ENCODE data around the gene PEF1. TPM values are rescaled to one million over a fixed set of nuclear protein-coding genes. Genes with fewer than 3 reads are reported as not detected.
A peak's percentile ranks its signal among the peaks of the same experiment; 100 is the strongest.

PEF1 gene
- polyA plus RNA-seq, 1 donor (not counting 4 experiments of a cell fraction or from before 2014, with no cell fraction given): 72.2 TPM

GRCh38 chr1:31645274-31645568 is 545 bp upstream of the PEF1 start:
- Histone ChIP-seq H3K9ac (ENCODE audit: control insufficient read depth, extremely low read depth, insufficient read depth, low read length) (peak overlapping the region; percentile 99), H3K9me1 (ENCODE audit: control insufficient read depth, extremely low read depth, insufficient read depth, low read length) (no peaks in the 10 kb centered on the region), H3K4me1 (ENCODE audit: control insufficient read depth, extremely low read depth, insufficient read depth, low read length) (peaks cover 37% of the 10 kb centered on the region), H3K4me2 (ENCODE audit: control insufficient read depth, extremely low read depth, insufficient read depth, low read depth, low read length) (peak overlapping the region; percentile 98), H3K9me3 (ENCODE audit: control insufficient read depth, low read depth, low read length) (no peaks in the 10 kb centered on the region), H4K20me1 (ENCODE audit: control insufficient read depth, extremely low read depth, insufficient read depth, low read length) (no peaks in the 10 kb centered on the region), H3K79me2 (ENCODE audit: control insufficient read depth, insufficient read depth, low read length) (peaks cover 40% of the 10 kb centered on the region), H3K27ac (ENCODE audit: control insufficient read depth, insufficient read depth, low read length) (peak overlapping the region; percentile 99), H3K4me3 (ENCODE audit: control insufficient read depth in 2 of 3, extremely low read depth in 1 of 3, insufficient read depth in 2 of 3, low read depth in 1 of 3, low read length in 3 of 3) (peak overlapping the region; percentile 71 to 99 (median 92)), H3K27me3 (ENCODE audit: control insufficient read depth, extremely low read depth, insufficient read depth, low read length) (no peaks in the 10 kb centered on the region), H2AFZ (ENCODE audit: control insufficient read depth, low read length) (peak overlapping the region; percentile 91), H3K36me3 (ENCODE audit: control insufficient read depth in 2 of 2, extremely low read depth in 1 of 2, insufficient read depth in 2 of 2, low read length in 2 of 2) (peaks cover 0 to 21% of the 10 kb centered on the region in 2 experiments)
- FAIRE-seq: no peak
- DNase-seq (ENCODE audit: low read depth, low spot score): no peak
- dilution Hi-C loops (cut with MboI; ENCODE audit: extremely low pct_ligation_motif_present, low sequenced_read_pairs): no loop called here
- TF ChIP-seq EZH2 (IDR thresholded peaks at IDR 0.05; ENCODE audit: low read length) (no peak), CTCF (optimal IDR thresholded peaks at IDR 0.05 in 1 of 3, IDR thresholded peaks at IDR 0.05 in 1 of 3, conservative IDR thresholded peaks at IDR 0.05 in 1 of 3; ENCODE audit: extremely low read depth in 1 of 3, insufficient read depth in 2 of 3, low read length in 3 of 3) (no peak)

GRCh38 chr1:31643976-31644559 is 608 bp downstream of the PEF1 start:
- Histone ChIP-seq H3K9ac (ENCODE audit: control insufficient read depth, extremely low read depth, insufficient read depth, low read length) (peak overlapping the region; percentile 99), H3K4me3 (ENCODE audit: control insufficient read depth in 2 of 3, extremely low read depth in 1 of 3, insufficient read depth in 2 of 3, low read depth in 1 of 3, low read length in 3 of 3) (peak overlapping the region; percentile 71 to 99 (median 92)), H3K4me2 (ENCODE audit: control insufficient read depth, extremely low read depth, insufficient read depth, low read depth, low read length) (peak overlapping the region; percentile 100), H3K4me1 (ENCODE audit: control insufficient read depth, extremely low read depth, insufficient read depth, low read length) (peaks cover 48% of the 10 kb centered on the region), H3K27ac (ENCODE audit: control insufficient read depth, insufficient read depth, low read length) (peak overlapping the region; percentile 99), H3K79me2 (ENCODE audit: control insufficient read depth, insufficient read depth, low read length) (peaks cover 46% of the 10 kb centered on the region), H3K9me1 (ENCODE audit: control insufficient read depth, extremely low read depth, insufficient read depth, low read length) (no peaks in the 10 kb centered on the region), H2AFZ (ENCODE audit: control insufficient read depth, low read length) (peak overlapping the region; percentile 99), H4K20me1 (ENCODE audit: control insufficient read depth, extremely low read depth, insufficient read depth, low read length) (no peaks in the 10 kb centered on the region), H3K27me3 (ENCODE audit: control insufficient read depth, extremely low read depth, insufficient read depth, low read length) (no peaks in the 10 kb centered on the region), H3K9me3 (ENCODE audit: control insufficient read depth, low read depth, low read length) (no peaks in the 10 kb centered on the region), H3K36me3 (ENCODE audit: control insufficient read depth in 2 of 2, extremely low read depth in 1 of 2, insufficient read depth in 2 of 2, low read length in 2 of 2) (peaks cover 0 to 23% of the 10 kb centered on the region in 2 experiments)
- DNase-seq (ENCODE audit: low read depth, low spot score) (peak; percentile 48), FAIRE-seq (peak; percentile 57)
- dilution Hi-C loops (cut with MboI; ENCODE audit: extremely low pct_ligation_motif_present, low sequenced_read_pairs): no loop called here
- TF ChIP-seq EZH2 (IDR thresholded peaks at IDR 0.05; ENCODE audit: low read length) (no peak), CTCF (optimal IDR thresholded peaks at IDR 0.05 in 1 of 3, IDR thresholded peaks at IDR 0.05 in 1 of 3, conservative IDR thresholded peaks at IDR 0.05 in 1 of 3; ENCODE audit: extremely low read depth in 1 of 3, insufficient read depth in 2 of 3, low read length in 3 of 3) (no peak)

Data from keratinocyte (primary cell).